NB4 (cell line): Measurements from ENCODE around the gene RCCD1.

Experiments used
- POLR2A ChIP-seq: IDR thresholded peaks from 2 replicates; pipeline ENCODE4 v1.6.1; 2011; ENCODE audit warnings: mild to moderate bottlenecking; ENCODE audit not compliant: insufficient read length; ENCODE audit errors: extremely low read depth
- TF ChIP-seq, protein P1 (sequence below): IDR thresholded peaks from one replicate; pipeline ENCODE4 v1.5.1; 2012; ENCODE audit warnings: low read depth, low read length
- TF ChIP-seq, protein P2 (sequence below): IDR thresholded peaks from 2 replicates; pipeline ENCODE4 v1.6.1; 2011; ENCODE audit warnings: low read depth, low read length

DNA sequence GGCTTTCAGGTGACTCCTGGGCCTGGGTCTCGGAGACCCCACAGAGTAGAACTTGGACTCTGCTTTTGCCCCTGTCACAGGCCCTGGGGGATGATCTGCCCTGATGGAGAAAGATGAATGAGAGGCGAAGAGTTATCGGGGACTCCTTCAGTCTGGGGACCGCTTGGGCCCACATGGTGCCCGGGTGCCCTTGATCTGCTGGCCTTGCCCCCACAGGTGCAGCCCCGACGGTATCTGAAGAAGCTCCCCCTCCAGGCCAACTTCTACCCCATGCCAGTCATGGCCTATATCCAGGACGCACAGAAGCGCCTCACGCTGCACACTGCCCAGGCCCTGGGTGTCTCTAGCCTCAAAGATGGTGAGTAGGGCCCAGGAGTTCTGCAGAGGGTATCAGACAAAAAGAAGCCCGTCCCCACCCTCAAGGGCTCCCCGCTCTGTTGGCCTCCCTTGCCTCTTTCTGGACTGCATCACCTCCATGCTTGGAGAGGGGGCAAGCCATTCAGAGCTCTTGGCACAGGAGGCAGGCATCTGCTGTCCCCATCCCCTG is 41.2 kb upstream of the RCCD1 start:
- TF ChIP-seq, protein P1, sequence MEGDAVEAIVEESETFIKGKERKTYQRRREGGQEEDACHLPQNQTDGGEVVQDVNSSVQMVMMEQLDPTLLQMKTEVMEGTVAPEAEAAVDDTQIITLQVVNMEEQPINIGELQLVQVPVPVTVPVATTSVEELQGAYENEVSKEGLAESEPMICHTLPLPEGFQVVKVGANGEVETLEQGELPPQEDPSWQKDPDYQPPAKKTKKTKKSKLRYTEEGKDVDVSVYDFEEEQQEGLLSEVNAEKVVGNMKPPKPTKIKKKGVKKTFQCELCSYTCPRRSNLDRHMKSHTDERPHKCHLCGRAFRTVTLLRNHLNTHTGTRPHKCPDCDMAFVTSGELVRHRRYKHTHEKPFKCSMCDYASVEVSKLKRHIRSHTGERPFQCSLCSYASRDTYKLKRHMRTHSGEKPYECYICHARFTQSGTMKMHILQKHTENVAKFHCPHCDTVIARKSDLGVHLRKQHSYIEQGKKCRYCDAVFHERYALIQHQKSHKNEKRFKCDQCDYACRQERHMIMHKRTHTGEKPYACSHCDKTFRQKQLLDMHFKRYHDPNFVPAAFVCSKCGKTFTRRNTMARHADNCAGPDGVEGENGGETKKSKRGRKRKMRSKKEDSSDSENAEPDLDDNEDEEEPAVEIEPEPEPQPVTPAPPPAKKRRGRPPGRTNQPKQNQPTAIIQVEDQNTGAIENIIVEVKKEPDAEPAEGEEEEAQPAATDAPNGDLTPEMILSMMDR: no peak
- TF ChIP-seq, protein P2, sequence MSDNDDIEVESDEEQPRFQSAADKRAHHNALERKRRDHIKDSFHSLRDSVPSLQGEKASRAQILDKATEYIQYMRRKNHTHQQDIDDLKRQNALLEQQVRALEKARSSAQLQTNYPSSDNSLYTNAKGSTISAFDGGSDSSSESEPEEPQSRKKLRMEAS: no peak
- TF ChIP-seq POLR2A: no peak
